Astrocyte of the cerebellum (primary cell): Measurements from ENCODE around the gene KRT28.

ENCODE experiments used
- DNase-seq: peaks from one replicate; pipeline ENCODE4 v3.0.0-alpha.2; 2011; ENCODE audit warnings: low read depth
- H3K4me3 ChIP-seq: 2 replicates; pipeline ENCODE4 v1.5.1; 2011; ENCODE audit warnings: mild to moderate bottlenecking, low read depth, low read length, moderate library complexity
- in situ Hi-C: cut with HindIII; loops from 2 replicates; pipeline ENCODE4 v1.10.0; 2017; ENCODE audit warnings: low sequenced_read_pairs
- TF ChIP-seq, protein P1 (sequence below): IDR thresholded peaks from 2 replicates; pipeline ENCODE4 v1.5.1; 2012; ENCODE audit warnings: low read length, low read depth, moderate library complexity, mild to moderate bottlenecking; ENCODE audit errors: missing control alignments

KRT28 gene

DNA sequence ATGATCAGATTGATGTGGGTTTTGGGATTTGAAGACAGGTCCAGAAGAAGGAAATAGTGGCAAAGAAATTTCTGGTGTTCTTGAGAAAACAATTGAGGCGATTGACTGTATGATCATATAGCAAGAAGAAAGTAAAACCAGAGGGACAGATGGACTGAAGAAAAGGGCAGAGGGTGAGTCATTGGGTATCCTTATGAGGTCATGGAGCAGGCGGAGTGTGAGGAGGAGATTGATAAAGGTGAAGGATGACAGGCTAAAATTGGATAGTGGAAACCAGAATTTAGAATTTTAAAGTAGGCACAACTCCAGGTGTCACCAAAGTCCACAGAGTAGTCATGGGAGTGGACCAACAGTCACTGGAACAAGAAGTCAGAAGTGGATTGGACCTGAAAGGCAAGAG lies 1.4 kb upstream of the KRT28 start:
- TF ChIP-seq, protein P1, sequence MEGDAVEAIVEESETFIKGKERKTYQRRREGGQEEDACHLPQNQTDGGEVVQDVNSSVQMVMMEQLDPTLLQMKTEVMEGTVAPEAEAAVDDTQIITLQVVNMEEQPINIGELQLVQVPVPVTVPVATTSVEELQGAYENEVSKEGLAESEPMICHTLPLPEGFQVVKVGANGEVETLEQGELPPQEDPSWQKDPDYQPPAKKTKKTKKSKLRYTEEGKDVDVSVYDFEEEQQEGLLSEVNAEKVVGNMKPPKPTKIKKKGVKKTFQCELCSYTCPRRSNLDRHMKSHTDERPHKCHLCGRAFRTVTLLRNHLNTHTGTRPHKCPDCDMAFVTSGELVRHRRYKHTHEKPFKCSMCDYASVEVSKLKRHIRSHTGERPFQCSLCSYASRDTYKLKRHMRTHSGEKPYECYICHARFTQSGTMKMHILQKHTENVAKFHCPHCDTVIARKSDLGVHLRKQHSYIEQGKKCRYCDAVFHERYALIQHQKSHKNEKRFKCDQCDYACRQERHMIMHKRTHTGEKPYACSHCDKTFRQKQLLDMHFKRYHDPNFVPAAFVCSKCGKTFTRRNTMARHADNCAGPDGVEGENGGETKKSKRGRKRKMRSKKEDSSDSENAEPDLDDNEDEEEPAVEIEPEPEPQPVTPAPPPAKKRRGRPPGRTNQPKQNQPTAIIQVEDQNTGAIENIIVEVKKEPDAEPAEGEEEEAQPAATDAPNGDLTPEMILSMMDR = no peak
- no peak overlapping the region for H3K4me3 ChIP-seq
- no peak for DNase-seq
- in situ Hi-C loops = no loop called here

DNA sequence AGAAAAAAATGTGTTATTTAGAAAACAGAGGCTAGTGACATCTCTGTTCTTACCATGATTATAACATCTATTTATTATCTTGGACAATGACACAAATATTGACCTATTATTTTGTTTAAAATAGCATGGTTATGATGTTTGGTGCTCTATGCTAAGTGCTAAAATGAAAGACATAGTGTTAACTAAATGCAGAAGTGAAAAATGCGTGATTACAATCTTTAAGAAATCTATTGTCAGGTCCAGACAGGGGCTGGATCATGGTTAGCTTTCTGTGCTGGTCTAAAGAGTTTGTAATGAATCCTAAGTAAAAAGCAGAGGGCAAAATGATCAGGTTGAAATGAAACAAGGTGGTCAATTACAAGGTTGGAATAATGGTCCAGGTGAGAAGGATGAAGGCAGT lies 622 bp upstream of the KRT28 start:
- DNase-seq = no peak
- in situ Hi-C loops = no loop called here
- no peak overlapping the region for H3K4me3 ChIP-seq
- TF ChIP-seq, protein P1 = no peak

DNA sequence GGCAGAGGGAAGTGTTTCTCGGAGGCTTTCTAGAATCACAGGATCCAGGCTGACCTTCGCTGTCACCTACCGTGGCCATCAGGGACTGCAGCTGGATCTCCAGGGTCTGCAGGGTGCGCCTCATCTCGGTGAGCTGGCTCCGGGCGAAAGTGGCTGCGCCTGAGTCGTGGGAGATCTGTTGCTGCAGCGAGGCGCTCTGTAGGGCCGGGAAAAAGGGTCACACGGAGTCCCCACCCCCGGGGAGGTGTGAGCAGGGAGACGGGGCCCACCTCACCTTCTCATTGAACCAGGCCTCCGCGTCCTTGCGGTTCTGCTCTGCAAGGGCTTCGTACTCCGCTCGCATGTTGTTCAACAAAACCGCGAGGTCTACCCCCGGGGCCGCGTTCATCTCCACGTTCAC lies 2.9 kb downstream of the KRT28 start:
- TF ChIP-seq, protein P1 = no peak
- no peak for DNase-seq
- H3K4me3 ChIP-seq = no peak overlapping the region
- in situ Hi-C loops = no loop called here

DNA sequence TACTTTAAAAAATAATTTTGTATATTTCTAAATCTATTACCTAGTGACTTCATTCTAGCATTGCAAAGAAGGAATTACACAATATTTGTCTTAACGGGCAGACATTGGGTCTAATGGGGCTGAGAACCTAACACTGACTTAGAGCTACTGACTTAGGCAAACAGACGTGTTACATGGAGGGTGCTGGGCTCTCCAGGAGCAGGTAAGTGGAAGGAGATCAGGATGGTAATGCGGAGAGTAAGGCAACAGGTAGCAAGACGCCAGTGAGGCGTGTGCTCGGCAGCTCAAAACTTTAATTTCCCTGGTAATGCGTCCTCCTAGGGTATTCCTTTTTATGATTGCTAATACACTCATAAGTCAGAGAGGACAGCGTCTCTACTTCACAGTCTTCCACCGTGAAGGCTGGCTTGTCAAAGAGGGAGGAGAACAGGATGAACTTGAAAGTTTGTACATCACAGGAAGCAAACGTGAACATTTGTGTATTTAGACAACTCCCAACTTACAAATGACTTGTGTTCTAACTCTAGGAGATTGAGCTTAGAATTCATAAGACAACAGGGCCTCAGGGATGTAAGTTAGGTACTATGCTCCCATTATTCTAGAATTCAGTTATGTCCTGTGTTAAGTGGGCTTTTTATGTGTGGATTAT lies 4.6 kb downstream of the KRT28 start:
- TF ChIP-seq, protein P1 = no peak
- H3K4me3 ChIP-seq = no peak overlapping the region
- no peak for DNase-seq
- in situ Hi-C loops = no loop called here

DNA sequence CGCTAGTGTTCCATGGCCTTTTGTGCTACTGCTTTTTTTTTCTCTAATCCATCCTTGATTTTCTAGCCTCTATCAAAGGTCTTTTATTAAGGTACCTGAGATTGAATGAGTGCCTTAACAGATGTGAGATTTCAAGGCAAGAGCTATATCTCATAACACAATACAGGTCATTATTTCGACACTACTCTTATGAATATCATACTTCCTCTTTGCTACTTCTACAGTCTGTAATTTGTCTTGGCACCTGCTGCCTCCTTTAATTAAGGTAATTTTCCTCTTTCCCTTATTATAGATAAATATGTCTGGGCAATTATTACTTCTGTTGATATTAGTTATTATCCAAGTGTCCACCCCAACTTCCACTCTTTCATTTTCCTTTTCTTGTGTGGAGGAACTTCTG lies 5.3 kb downstream of the KRT28 start:
- TF ChIP-seq, protein P1 = no peak
- DNase-seq = no peak
- in situ Hi-C loops = no loop called here
- no peak overlapping the region for H3K4me3 ChIP-seq

DNA sequence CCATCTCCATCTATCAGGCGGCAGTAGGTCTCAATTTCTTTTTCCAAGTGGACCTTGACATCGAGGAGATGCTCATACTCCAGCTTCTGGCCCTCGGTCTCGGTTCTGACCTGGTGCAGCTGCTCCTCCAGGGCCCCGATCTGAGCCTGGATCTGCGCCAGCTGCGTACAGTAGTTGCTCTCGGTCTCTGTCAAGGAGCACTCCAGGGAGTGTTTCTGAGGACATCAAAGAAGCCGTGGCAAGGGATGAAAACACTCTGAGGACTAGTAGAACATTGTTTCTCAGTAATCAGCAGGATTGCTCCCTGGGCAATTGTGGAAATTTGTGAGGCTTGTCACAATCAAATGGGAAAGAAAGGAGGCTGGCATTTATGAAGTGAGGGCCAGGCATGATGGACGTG lies 5.9 kb downstream of the KRT28 start:
- TF ChIP-seq, protein P1 = no peak
- in situ Hi-C loops = no loop called here
- H3K4me3 ChIP-seq = no peak overlapping the region
- no peak for DNase-seq
